ENCODE measurements around the gene MACROH2A2. TPM values are rescaled to one million over a fixed set of nuclear protein-coding genes. Genes with fewer than 3 reads are reported as not detected.

The MACROH2A2 gene
- total and polyA plus RNA-seq, 2 of the 13 experiments (the other 11 are each of a cell fraction or from before 2014, with no cell fraction given) = 9.8 to 43.1 TPM

DNA sequence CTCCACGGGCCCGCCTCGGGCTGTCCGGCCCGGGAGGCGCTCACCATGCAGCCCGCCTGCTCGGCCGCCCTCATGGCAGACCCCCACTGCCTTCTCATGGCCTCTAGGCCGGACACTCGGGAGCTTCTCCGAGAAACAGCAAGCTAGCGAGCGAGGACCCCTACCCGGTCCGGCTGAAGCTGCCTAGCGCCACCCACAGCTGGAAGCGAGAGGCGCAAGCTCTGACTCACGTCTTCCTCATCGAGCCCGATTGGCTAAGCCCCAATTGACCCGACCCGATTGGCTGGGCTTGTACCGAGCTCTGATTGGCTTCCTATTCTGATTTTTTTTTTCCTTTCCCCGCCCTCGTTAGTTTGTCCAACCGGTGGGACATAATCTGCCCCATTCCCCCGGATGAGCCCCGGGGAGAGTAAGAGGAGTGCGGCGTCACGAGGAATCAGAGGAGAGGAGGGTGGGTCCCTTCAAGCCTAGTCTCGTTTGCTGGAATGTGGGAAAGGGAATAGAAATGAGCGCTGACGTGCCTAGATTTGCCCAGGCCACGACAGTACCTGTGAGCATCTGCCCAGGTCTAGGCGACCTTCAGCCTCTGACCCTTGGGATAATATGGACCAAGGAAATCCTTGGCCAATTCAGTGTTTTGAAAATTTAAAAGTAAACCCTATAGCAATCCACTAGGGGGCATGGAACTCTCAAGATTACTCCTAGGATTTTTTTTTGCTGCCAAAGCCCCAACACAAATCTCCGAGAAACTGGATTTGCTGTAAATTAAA lies 94.0 kb downstream of the MACROH2A2 start, which contains the start of gene TYSND1 (continued):
- TF ChIP-seq MATR3 (CRISPR knock-in tag; IDR thresholded peaks at IDR 0.05) (no peak), PHF5A (CRISPR knock-in tag; IDR thresholded peaks at IDR 0.05; ENCODE audit: low read depth, unreplicated experiment) (peak; percentile 51), NFYB (CRISPR knock-in tag; IDR thresholded peaks at IDR 0.05) (peak; percentile 81), ZNF746 (CRISPR knock-in tag; IDR thresholded peaks at IDR 0.05) (no peak; the same call in none of the 2 replicates), TOPORS (CRISPR knock-in tag; IDR thresholded peaks at IDR 0.05) (peak; percentile 13; the same call in 1 of the 2 replicates), ZZZ3 (CRISPR knock-in tag; IDR thresholded peaks at IDR 0.05; ENCODE audit: borderline replicate concordance) (0 out of 2 replicates have a peak, but pooled peaks have one; percentile 34), PRDM4 (CRISPR knock-in tag; IDR thresholded peaks at IDR 0.05; ENCODE audit: borderline replicate concordance) (no peak), FOXM1 (CRISPR knock-in tag; IDR thresholded peaks at IDR 0.05) (no peak), BRD4 (CRISPR knock-in tag; IDR thresholded peaks at IDR 0.05) (peak; percentile 71; the same call in 1 of the 2 replicates), SMAD3 (CRISPR knock-in tag; IDR thresholded peaks at IDR 0.05) (peak; percentile 68; the same call in 1 of the 2 replicates), NONO (IDR thresholded peaks at IDR 0.05) (no peak), NONO (CRISPR knock-in tag; conservative IDR thresholded peaks at IDR 0.05) (peak; percentile 65), PLRG1 (conservative IDR thresholded peaks at IDR 0.05) (no peak), FOXJ3 (CRISPR knock-in tag; IDR thresholded peaks at IDR 0.05; ENCODE audit: borderline replicate concordance) (0 out of 2 replicates have a peak, but pooled peaks have one; percentile 49), ONECUT2 (CRISPR knock-in tag; IDR thresholded peaks at IDR 0.05) (no peak), ZNF430 (CRISPR knock-in tag; IDR thresholded peaks at IDR 0.05) (0 out of 2 replicates have a peak, but pooled peaks have one; percentile 47), SALL2 (CRISPR knock-in tag; IDR thresholded peaks at IDR 0.05) (no peak; the same call in 1 of the 2 replicates), MAFK (conservative IDR thresholded peaks at IDR 0.05 in 1 of 2, IDR thresholded peaks at IDR 0.05 in 1 of 2; ENCODE audit: low read length in 2 of 2) (no peak), ZNF562 (CRISPR knock-in tag; IDR thresholded peaks at IDR 0.05; ENCODE audit: borderline replicate concordance) (no peak), ZSCAN30 (CRISPR knock-in tag; IDR thresholded peaks at IDR 0.05) (no peak), KLF16 (CRISPR knock-in tag; IDR thresholded peaks at IDR 0.05) (peak in 1 of 2 experiments; percentile 59; a peak in 1 of 4 replicates), ZNF337 (CRISPR knock-in tag; IDR thresholded peaks at IDR 0.05; ENCODE audit: borderline replicate concordance, low read depth) (0 out of 2 replicates have a peak, but pooled peaks have one; percentile 57), ZMYM2 (CRISPR knock-in tag; IDR thresholded peaks at IDR 0.05) (no peak), ZIK1 (CRISPR knock-in tag; IDR thresholded peaks at IDR 0.05; ENCODE audit: borderline replicate concordance, low read depth) (no peak), MEIS2 (CRISPR knock-in tag; IDR thresholded peaks at IDR 0.05) (no peak; the same call in 1 of the 2 replicates)
- TF ChIP-seq, protein P1, sequence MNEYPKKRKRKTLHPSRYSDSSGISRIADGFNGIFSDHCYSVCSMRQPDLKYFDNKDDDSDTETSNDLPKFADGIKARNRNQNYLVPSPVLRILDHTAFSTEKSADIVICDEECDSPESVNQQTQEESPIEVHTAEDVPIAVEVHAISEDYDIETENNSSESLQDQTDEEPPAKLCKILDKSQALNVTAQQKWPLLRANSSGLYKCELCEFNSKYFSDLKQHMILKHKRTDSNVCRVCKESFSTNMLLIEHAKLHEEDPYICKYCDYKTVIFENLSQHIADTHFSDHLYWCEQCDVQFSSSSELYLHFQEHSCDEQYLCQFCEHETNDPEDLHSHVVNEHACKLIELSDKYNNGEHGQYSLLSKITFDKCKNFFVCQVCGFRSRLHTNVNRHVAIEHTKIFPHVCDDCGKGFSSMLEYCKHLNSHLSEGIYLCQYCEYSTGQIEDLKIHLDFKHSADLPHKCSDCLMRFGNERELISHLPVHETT (CRISPR knock-in tag; conservative IDR thresholded peaks at IDR 0.05) = no peak
- TF ChIP-seq, protein P2, sequence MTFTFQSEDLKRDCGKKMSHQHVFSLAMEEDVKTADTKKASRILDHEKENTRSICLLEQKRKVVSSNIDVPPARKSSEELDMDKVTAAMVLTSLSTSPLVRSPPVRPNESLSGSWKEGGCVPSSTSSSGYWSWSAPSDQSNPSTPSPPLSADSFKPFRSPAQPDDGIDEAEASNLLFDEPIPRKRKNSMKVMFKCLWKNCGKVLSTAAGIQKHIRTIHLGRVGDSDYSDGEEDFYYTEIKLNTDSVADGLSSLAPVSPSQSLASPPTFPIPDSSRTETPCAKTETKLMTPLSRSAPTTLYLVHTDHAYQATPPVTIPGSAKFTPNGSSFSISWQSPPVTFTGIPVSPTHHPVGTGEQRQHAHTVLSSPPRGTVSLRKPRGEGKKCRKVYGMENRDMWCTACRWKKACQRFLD (CRISPR knock-in tag; IDR thresholded peaks at IDR 0.05; ENCODE audit: borderline replicate concordance) = peak; percentile 43; the same call in 1 of the 2 replicates
